Sigmoid colon (tissue), 7 donors: ENCODE measurements around the gene PYGB. TPM values are rescaled to one million over a fixed set of nuclear protein-coding genes. Genes with fewer than 3 reads are reported as not detected.
"Not testable (repeated sequence)": the region's sequence is repeated elsewhere in the genome, so short reads cannot be mapped to it uniquely, and the experiment has no call there.

ENCODE experiments used
- DNase-seq: peaks from one replicate; pipeline ENCODE4 v3.0.0-alpha.2; 2019
- H3K27ac ChIP-seq, 4 donors: fragments of 200-600 bp; sonication (generic); one replicate each; pipeline ENCODE4 v1.5.1; 2016 to 2019; ENCODE audit warnings: mild to moderate bottlenecking in 1 of 4
- H3K27me3 ChIP-seq, 3 donors: fragments of 200-600 bp; sonication (generic); one replicate each; pipeline ENCODE4 v1.5.1; 2019; ENCODE audit warnings: mild to moderate bottlenecking in 1 of 3
- H3K36me3 ChIP-seq, 4 donors: fragments of 200-600 bp; sonication (generic); one replicate each; pipeline ENCODE4 v1.5.1; 2016 to 2019
- H3K4me1 ChIP-seq, 4 donors: fragments of 200-600 bp; sonication (generic); one replicate each; pipeline ENCODE4 v1.5.1; 2017 to 2019
- H3K4me3 ChIP-seq, 4 donors: fragments of 200-600 bp; sonication (generic); one replicate each; pipeline ENCODE4 v1.5.1; 2017 to 2019; ENCODE audit warnings: mild to moderate bottlenecking in 2 of 4, moderate library complexity in 1 of 4
- H3K9me3 ChIP-seq, 4 donors: fragments of 200-600 bp in 3 of 4; sonication (generic) in 3 of 4; one replicate each; pipeline versions ENCODE4 v1.5.1 to v1.6.1; 2013 to 2019
- CTCF ChIP-seq, 4 experiments: fragments of 450-650 bp in 3 of 4; fragments of 200-600 bp in 1 of 4; IDR thresholded peaks; one replicate each; pipeline ENCODE4 v1.5.1; 2016 to 2019; ENCODE audit warnings: antibody characterized with exemption in 4 of 4, mild to moderate bottlenecking in 3 of 4, moderate library complexity in 2 of 4
- EP300 ChIP-seq, 4 donors: sonication (generic); formaldehyde crosslinking; IDR thresholded peaks; one replicate each; pipeline ENCODE4 v1.6.1; 2017; ENCODE audit warnings: antibody characterized with exemption in 4 of 4
- POLR2A ChIP-seq, 2 donors: fragments of 450-650 bp; IDR thresholded peaks; one replicate each; pipeline ENCODE4 v1.6.1; 2016; ENCODE audit warnings: antibody characterized with exemption in 2 of 2, mild to moderate bottlenecking in 2 of 2, moderate library complexity in 2 of 2
- POLR2AphosphoS5 ChIP-seq, 4 donors: sonication (generic); formaldehyde crosslinking; IDR thresholded peaks; one replicate each; pipeline ENCODE4 v1.6.1; 2017; ENCODE audit warnings: antibody characterized with exemption in 4 of 4
- WGBS, 2 donors: extraction: QIAGEN DNeasy Blood & Tissue Kit; methylation state at CpG; one replicate each; pipeline ENCODE4 v1.1.7; 2013; 5-methylcytosine and 5-hydroxymethylcytosine counted together
- intact Hi-C: fragments of 100-400 bp; cut with DNase I; formaldehyde crosslinking; loops from one replicate; pipeline ENCODE4 v1.15.1; 2023
- polyA plus RNA-seq, 3 donors: library from polyadenylated mRNA; stranded (reverse); fragments of 200-250 nt; gene quantifications; one replicate each; pipeline ENCODE4 v1.2.3, GENCODE V29; 2013
- total RNA-seq, 4 donors: library from RNA; depleted of rRNA; stranded (reverse); fragments of >200 nt; gene quantifications; one replicate each; pipeline ENCODE4 v1.1.0, GENCODE V29; 2016
- donor health status: healthy with polysubstance abuse.
- donor health status: Bipolar disorder and iron deficiency.
- donor health status: healthy.

Gene PYGB
- total and polyA plus RNA-seq, 7 donors: 45.6 to 317 (median 198) TPM

- Histone ChIP-seq H3K4me1 (peaks cover 0 to 31% (median 27%) of the 10 kb centered on the region in 4 donors), H3K4me3 (peak overlapping the region in 2 of 4 donors; percentile 0 to 15), H3K36me3 (peaks cover 0 to 13% (median 0%) of the 10 kb centered on the region in 4 donors), H3K9me3 (no peaks in the 10 kb centered on the region), H3K27me3 (no peaks in the 10 kb centered on the region), H3K27ac (peak overlapping the region; percentile 73 to 82 (median 80))
- WGBS, 2 donors: 23 to 67% methylated on average over 18 of the region's 18 CpGs
- DNase-seq: peak; percentile 84
- intact Hi-C loops: loop anchor here (2.0 kb wide), 1 partner anchor 81 kb away; the partner anchor contains the start of gene ABHD12
- TF ChIP-seq POLR2AphosphoS5 (IDR thresholded peaks at IDR 0.05) (no peak), EP300 (IDR thresholded peaks at IDR 0.05) (no peak), POLR2A (IDR thresholded peaks at IDR 0.05) (no peak), CTCF (IDR thresholded peaks at IDR 0.05) (no peak)
These were observed 61.7 kb downstream of the PYGB start for GRCh38 chr20:25309395-25310267.

DNA sequence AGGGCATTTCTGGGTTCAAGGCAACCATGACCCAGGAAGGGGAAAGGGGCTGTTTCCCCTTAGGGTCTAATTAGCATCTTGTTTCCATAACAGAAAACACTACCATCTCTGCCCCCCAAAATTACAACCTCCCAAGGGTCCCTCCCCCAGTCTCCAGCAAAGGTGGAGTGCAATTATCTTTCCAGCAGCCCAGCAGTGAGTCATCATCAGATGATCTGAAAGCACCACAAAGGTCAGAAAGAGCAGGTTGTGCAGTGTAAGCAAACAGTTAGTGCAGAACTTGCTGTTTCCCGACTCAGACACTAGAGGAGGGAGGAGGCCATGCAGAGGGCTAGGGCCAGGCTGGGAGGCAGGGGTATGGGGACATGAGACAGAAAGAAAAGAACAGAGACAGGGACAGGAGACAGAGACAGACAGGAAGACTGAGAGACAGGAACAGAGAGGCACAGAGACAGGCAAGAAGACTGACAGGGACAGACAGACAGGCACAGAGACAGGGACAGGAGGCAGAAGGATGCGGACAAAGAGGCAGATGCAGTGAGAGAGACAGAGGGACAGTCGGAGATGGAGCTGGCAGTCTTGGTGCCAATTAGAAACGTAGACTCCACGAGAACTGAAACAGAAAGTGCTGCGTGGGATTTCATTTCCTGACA, 62.5 kb downstream of the PYGB start:
- WGBS, 2 donors: 14 to 15% methylated on average over 6 of the region's 6 CpGs
- intact Hi-C loops: loop anchor here (2.0 kb wide), 1 partner anchor 80 kb away; the partner anchor contains the start of gene ABHD12
- TF ChIP-seq EP300 (IDR thresholded peaks at IDR 0.05) (no peak), CTCF (IDR thresholded peaks at IDR 0.05) (peak; percentile 46 to 63 (median 56)), POLR2A (IDR thresholded peaks at IDR 0.05) (no peak), POLR2AphosphoS5 (IDR thresholded peaks at IDR 0.05) (peak; percentile 18 to 81 (median 33))
- H3K27ac ChIP-seq: peak overlapping the region; percentile 73 to 82 (median 80)
- H3K9me3 ChIP-seq: no peaks in the 10 kb centered on the region
- H3K4me3 ChIP-seq: peak overlapping the region in 3 of 4 donors; percentile 0 to 24 (median 15)
- H3K27me3 ChIP-seq: no peaks in the 10 kb centered on the region
- H3K4me1 ChIP-seq: peaks cover 0 to 31% (median 27%) of the 10 kb centered on the region in 4 donors
- DNase-seq: peak; percentile 85
- H3K36me3 ChIP-seq: peaks cover 0 to 17% (median 0%) of the 10 kb centered on the region in 4 donors

DNA sequence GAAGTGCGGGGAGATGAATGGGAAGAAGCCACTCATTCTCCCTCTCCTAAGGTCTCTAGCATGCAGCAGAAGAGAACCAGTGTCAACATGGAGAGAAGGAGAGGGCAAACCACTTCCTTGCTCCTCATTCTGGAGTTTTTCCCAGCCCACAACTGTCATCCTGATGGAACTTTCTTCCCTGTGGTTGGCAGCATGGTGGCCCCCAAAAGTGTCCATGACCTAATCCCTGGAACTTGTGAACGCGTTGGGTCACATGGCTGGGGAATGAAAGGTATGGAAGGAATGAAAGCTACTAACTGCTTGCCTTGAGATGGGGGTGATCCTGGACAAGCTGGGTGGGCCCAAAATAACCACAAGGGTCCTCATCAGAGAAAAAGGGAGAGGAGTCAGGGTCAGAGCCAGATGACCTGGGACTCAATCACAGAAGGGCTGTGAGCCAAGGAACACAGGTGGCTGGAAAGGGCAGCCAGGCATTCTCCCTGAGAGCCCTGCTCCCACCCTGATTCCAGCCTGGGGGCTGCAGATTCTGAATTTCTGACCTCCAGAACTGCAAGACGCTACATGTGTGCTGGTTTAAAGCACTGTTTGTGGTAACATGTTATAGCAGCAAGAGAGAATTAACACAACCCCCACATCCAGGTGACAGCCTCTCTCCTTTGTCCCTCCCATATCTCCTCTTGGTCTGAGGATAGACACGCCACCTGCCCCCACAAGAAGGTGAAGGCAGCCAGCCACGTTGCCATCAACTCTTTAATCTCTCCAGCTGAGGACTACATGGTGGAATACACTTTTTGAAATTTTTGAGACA, 63.2 kb downstream of the PYGB start:
- WGBS, 2 donors: 64 to 83% methylated on average over 6 of the region's 6 CpGs
- Histone ChIP-seq H3K27me3 (no peaks in the 10 kb centered on the region), H3K9me3 (no peaks in the 10 kb centered on the region), H3K36me3 (peaks cover 0 to 17% (median 0%) of the 10 kb centered on the region in 4 donors), H3K4me3 (peak overlapping the region in 3 of 4 donors; percentile 0 to 24 (median 15)), H3K4me1 (peaks cover 0 to 31% (median 27%) of the 10 kb centered on the region in 4 donors), H3K27ac (peak overlapping the region; percentile 73 to 82 (median 80))
- TF ChIP-seq EP300 (IDR thresholded peaks at IDR 0.05) (no peak), POLR2A (IDR thresholded peaks at IDR 0.05) (no peak), POLR2AphosphoS5 (IDR thresholded peaks at IDR 0.05) (no peak), CTCF (IDR thresholded peaks at IDR 0.05) (no peak)
- DNase-seq: peak; percentile 56
- intact Hi-C loops: loop anchor here (2.0 kb wide), 1 partner anchor 80 kb away; the partner anchor contains the start of gene ABHD12

- H3K4me3 ChIP-seq, H3K27ac ChIP-seq, H3K9me3 ChIP-seq, intact Hi-C loops, DNase-seq, H3K27me3 ChIP-seq: not testable (repeated sequence)
- H3K4me1 ChIP-seq: peaks cover 0 to 31% (median 27%) of the 10 kb centered on the region in 4 donors
- H3K36me3 ChIP-seq: peaks cover 0 to 22% (median 0%) of the 10 kb centered on the region in 4 donors
- WGBS, 2 donors: 94 to 96% methylated on average over 32 to 33 of the region's 33 CpGs
These were observed 64.8 kb downstream of the PYGB start for GRCh38 chr20:25312716-25313115.
